GM23338 (cell line): Measurements from ENCODE around the gene GPR55. TPM values are rescaled to one million over a fixed set of nuclear protein-coding genes. Genes with fewer than 3 reads are reported as not detected.

Experiments
- ATAC-seq: fragments of 200-7000 bp; cut with Tn5 transposase; 3 replicates; pipeline ENCODE4 v1.9.1; 2020
- DNase-seq: peaks from one replicate; pipeline ENCODE4 v3.0.0-alpha.2; 2015; ENCODE audit warnings: low spot score
- H2AFZ ChIP-seq: fragments of 200-600 bp; sonication (generic); 2 replicates; pipeline ENCODE4 v1.8.0; 2016; ENCODE audit warnings: antibody characterized with exemption, mild to moderate bottlenecking, moderate library complexity
- H3F3A ChIP-seq: fragments of 200-600 bp; sonication (generic); replicated peaks from 2 replicates; pipeline ENCODE4 v1.8.0; 2017; ENCODE audit warnings: antibody characterized with exemption, mixed run types, low read depth
- H3K27ac ChIP-seq: fragments of 200-600 bp; sonication (generic); 2 replicates; pipeline ENCODE4 v1.6.1; 2016; ENCODE audit warnings: low read depth
- H3K27me3 ChIP-seq: fragments of 200-600 bp; sonication (generic); 2 replicates; pipeline ENCODE4 v1.8.0; 2016; ENCODE audit warnings: mild to moderate bottlenecking, mixed run types, moderate library complexity; ENCODE audit not compliant: insufficient read depth
- H3K36me3 ChIP-seq: fragments of 200-600 bp; sonication (generic); 2 replicates; pipeline ENCODE4 v1.8.0; 2016; ENCODE audit warnings: mild to moderate bottlenecking; ENCODE audit not compliant: insufficient read depth
- H3K4me1 ChIP-seq: fragments of 200-600 bp; sonication (generic); 2 replicates; pipeline ENCODE4 v1.8.0; 2016; ENCODE audit warnings: mild to moderate bottlenecking, moderate library complexity; ENCODE audit not compliant: insufficient read depth
- H3K4me2 ChIP-seq: fragments of 200-600 bp; sonication (generic); 2 replicates; pipeline ENCODE4 v1.7.1; 2017; ENCODE audit warnings: mixed run types
- H3K4me3 ChIP-seq: fragments of 200-600 bp; sonication (generic); 2 replicates; pipeline ENCODE4 v1.6.1; 2016; ENCODE audit warnings: mixed run types
- H3K79me2 ChIP-seq: fragments of 200-600 bp; sonication (generic); replicated peaks from 2 replicates; pipeline ENCODE4 v1.8.0; 2017; ENCODE audit warnings: mild to moderate bottlenecking; ENCODE audit not compliant: insufficient read depth
- H3K9me2 ChIP-seq: fragments of 200-600 bp; sonication (generic); 2 replicates; pipeline ENCODE4 v1.8.0; 2017; ENCODE audit not compliant: insufficient read depth
- H4K20me1 ChIP-seq: fragments of 200-600 bp; sonication (generic); replicated peaks from 2 replicates; pipeline ENCODE4 v1.8.0; 2017; ENCODE audit warnings: mild to moderate bottlenecking; ENCODE audit not compliant: insufficient read depth
- H3K27ac Mint-ChIP-seq: 2 replicates; pipeline ENCODE4 v1.8.0; 2020; ENCODE audit warnings: inconsistent platforms, mild to moderate bottlenecking, moderate library complexity, mixed read lengths
- H3K27me3 Mint-ChIP-seq: 3 replicates; pipeline ENCODE4 v1.8.0; 2022; ENCODE audit warnings: low read depth, mild to moderate bottlenecking, moderate library complexity, mixed read lengths, inconsistent platforms; ENCODE audit not compliant: insufficient read depth, poor library complexity
- H3K36me3 Mint-ChIP-seq: 3 replicates; pipeline ENCODE4 v1.8.0; 2021; ENCODE audit warnings: low read depth, mild to moderate bottlenecking, inconsistent platforms, moderate library complexity, mixed read lengths
- H3K4me1 Mint-ChIP-seq: 3 replicates; pipeline ENCODE4 v1.8.0; 2020; ENCODE audit warnings: mild to moderate bottlenecking, inconsistent platforms, mixed read lengths
- H3K4me3 Mint-ChIP-seq: 3 replicates; pipeline ENCODE4 v1.8.0; 2021; ENCODE audit warnings: moderate library complexity, mild to moderate bottlenecking, inconsistent platforms, mixed read lengths
- H3K9me3 Mint-ChIP-seq: 3 replicates; pipeline ENCODE4 v1.8.0; 2020; ENCODE audit warnings: moderate library complexity, mild to moderate bottlenecking, inconsistent platforms, mixed read lengths
- CTCF ChIP-seq, 2 experiments: fragments of 200-600 bp in 1 of 2; sonication (generic) in 1 of 2; conservative IDR thresholded peaks; 2 replicates each; pipeline versions ENCODE4 v1.5.1 to v1.6.1; 2016 to 2017; ENCODE audit warnings: antibody characterized with exemption in 2 of 2, low read depth in 2 of 2, mild to moderate bottlenecking in 2 of 2, moderate library complexity in 1 of 2
- EZH2 ChIP-seq: fragments of 200-600 bp; sonication (generic); IDR thresholded peaks from one replicate; pipeline ENCODE4 v1.8.0; 2017; ENCODE audit warnings: antibody characterized with exemption, mild to moderate bottlenecking, low read depth; ENCODE audit not compliant: unreplicated experiment
- NANOG ChIP-seq: IDR thresholded peaks from 2 replicates; pipeline ENCODE4 v1.6.1; 2016; ENCODE audit warnings: antibody characterized with exemption, borderline replicate concordance
- POLR2AphosphoS5 ChIP-seq: IDR thresholded peaks from 2 replicates; pipeline ENCODE4 v1.6.1; 2016; ENCODE audit warnings: antibody characterized with exemption, low read depth
- ZNF114 ChIP-seq: fragments of 250-450 bp; sonication (Bioruptor Pico); IDR thresholded peaks from 2 replicates; pipeline ENCODE4 v1.5.0; 2020; ENCODE audit warnings: mild to moderate bottlenecking, moderate library complexity
- ZNF331 ChIP-seq: fragments of 250-450 bp; sonication (Bioruptor Pico); IDR thresholded peaks from 2 replicates; pipeline ENCODE4 v1.5.0; 2020; ENCODE audit warnings: low read depth, mild to moderate bottlenecking, moderate library complexity
- ZNF462 ChIP-seq: fragments of 250-450 bp; sonication (Bioruptor Pico); IDR thresholded peaks from 2 replicates; pipeline ENCODE4 v1.5.0; 2020; ENCODE audit warnings: mild to moderate bottlenecking, moderate library complexity
- polyA plus RNA-seq: library from polyadenylated mRNA; unstranded; fragments of >200 nt; fragmentation: Nextera tagmentation; extraction: Ambion mirVana; gene quantifications from 2 replicates; pipeline ENCODE4 v1.2.1, GENCODE V29; 2016
- total RNA-seq: library from RNA; depleted of rRNA; stranded (reverse); fragments of >200 nt; shearing (Covaris generic); gene quantifications from 2 replicates; pipeline ENCODE4 v1.2.3, GENCODE V29; 2014

The GPR55 gene
- total and polyA plus RNA-seq, 2 experiments from 2014 or later: not detected

- TF ChIP-seq ZNF462: no peak
These were observed 961 bp downstream of the GPR55 start (continued) for GRCh38 chr2:230924092-230924469.

GRCh38 chr2:230922951-230923717 is 1.9 kb downstream of the GPR55 start:
- H3K9me2 ChIP-seq: no peaks in the 10 kb centered on the region
- H3K4me1 ChIP-seq: no peaks in the 10 kb centered on the region
- no peaks in the 10 kb centered on the region for H3K36me3 ChIP-seq
- ATAC-seq (no peak), DNase-seq (no peak)
- H2AFZ ChIP-seq: no peak overlapping the region
- H3K36me3 Mint-ChIP-seq: no peaks in the 10 kb centered on the region
- H3K4me3 ChIP-seq: no peak overlapping the region
- no peaks in the 10 kb centered on the region for H3K27me3 ChIP-seq
- no peak overlapping the region for H3K4me3 Mint-ChIP-seq
- H3F3A ChIP-seq: no peaks in the 10 kb centered on the region
- H3K4me2 ChIP-seq: no peak overlapping the region
- H3K27ac ChIP-seq: no peak overlapping the region
- no peaks in the 10 kb centered on the region for H4K20me1 ChIP-seq
- H3K27me3 Mint-ChIP-seq: peaks cover 9% of the 10 kb centered on the region
- peaks cover 11% of the 10 kb centered on the region for H3K4me1 Mint-ChIP-seq
- H3K79me2 ChIP-seq: no peaks in the 10 kb centered on the region
- H3K27ac Mint-ChIP-seq: no peak overlapping the region
- H3K9me3 Mint-ChIP-seq: no peaks in the 10 kb centered on the region
- TF ChIP-seq ZNF331 (CRISPR knock-in tag) (no peak), NANOG (no peak), ZNF114 (CRISPR knock-in tag) (no peak), EZH2 (no peak), CTCF (conservative IDR thresholded peaks at IDR 0.05; ENCODE audit: low read depth in 2 of 2) (no peak), POLR2AphosphoS5 (no peak)
